Fibroblast of pulmonary artery (primary cell): ENCODE measurements around the gene ACTRT2.

Source experiments
- DNase-seq: peaks from one replicate; pipeline ENCODE4 v3.0.0-alpha.2; 2010; ENCODE audit warnings: low read depth
- H3K4me3 ChIP-seq: replicated peaks from 2 replicates; pipeline ENCODE4 v1.5.1; 2011; ENCODE audit warnings: low read depth, mild to moderate bottlenecking, control low read depth, low read length, moderate library complexity
- CTCF ChIP-seq: IDR thresholded peaks from 2 replicates; pipeline ENCODE4 v1.5.1; 2011; ENCODE audit warnings: mild to moderate bottlenecking, control low read depth, low read length, inconsistent platforms; ENCODE audit errors: missing control alignments

Gene ACTRT2

GRCh38 chr1:3051270-3052268 is 30.3 kb downstream of the ACTRT2 start:
- H3K4me3 ChIP-seq, result no peak overlapping the region
- TF ChIP-seq CTCF, result no peak
- DNase-seq, result no peak

GRCh38 chr1:3052501-3052900 is 31.2 kb downstream of the ACTRT2 start:
- no peak for TF ChIP-seq CTCF
- no peak overlapping the region for H3K4me3 ChIP-seq
- DNase-seq, result no peak

GRCh38 chr1:3053366-3053980 is 32.2 kb downstream of the ACTRT2 start:
- H3K4me3 ChIP-seq, result no peak overlapping the region
- TF ChIP-seq CTCF, result no peak
- DNase-seq, result no peak

GRCh38 chr1:3053986-3054385 is 32.7 kb downstream of the ACTRT2 start:
- no peak overlapping the region for H3K4me3 ChIP-seq
- TF ChIP-seq CTCF, result no peak

GRCh38 chr1:3054474-3054873 is 33.2 kb downstream of the ACTRT2 start:
- DNase-seq, result no peak
- TF ChIP-seq CTCF, result no peak

More at GRCh38 chr1:3053986-3054385, 32.7 kb downstream of the ACTRT2 start:
- no peak for DNase-seq

GRCh38 chr1:3055051-3055450 is 33.8 kb downstream of the ACTRT2 start:
- H3K4me3 ChIP-seq, result no peak overlapping the region
- no peak for DNase-seq
- no peak for TF ChIP-seq CTCF

More at GRCh38 chr1:3054474-3054873, 33.2 kb downstream of the ACTRT2 start:
- no peak overlapping the region for H3K4me3 ChIP-seq
